GM10266 (cell line): Measurements from ENCODE around the gene SLFN14.
"Not testable (repeated sequence)": the region's sequence is repeated elsewhere in the genome, so short reads cannot be mapped to it uniquely, and the experiment has no call there.

Experiments used
- DNase-seq: peaks from one replicate; pipeline ENCODE4 v3.0.0; 2012; ENCODE audit errors: extremely low spot score
- TF ChIP-seq, protein P1 (sequence below): IDR thresholded peaks from 2 replicates; pipeline ENCODE4 v1.5.1; 2012; ENCODE audit warnings: mild to moderate bottlenecking, low read depth; ENCODE audit not compliant: control insufficient read depth, insufficient read depth; ENCODE audit errors: missing control alignments

The SLFN14 gene

DNA sequence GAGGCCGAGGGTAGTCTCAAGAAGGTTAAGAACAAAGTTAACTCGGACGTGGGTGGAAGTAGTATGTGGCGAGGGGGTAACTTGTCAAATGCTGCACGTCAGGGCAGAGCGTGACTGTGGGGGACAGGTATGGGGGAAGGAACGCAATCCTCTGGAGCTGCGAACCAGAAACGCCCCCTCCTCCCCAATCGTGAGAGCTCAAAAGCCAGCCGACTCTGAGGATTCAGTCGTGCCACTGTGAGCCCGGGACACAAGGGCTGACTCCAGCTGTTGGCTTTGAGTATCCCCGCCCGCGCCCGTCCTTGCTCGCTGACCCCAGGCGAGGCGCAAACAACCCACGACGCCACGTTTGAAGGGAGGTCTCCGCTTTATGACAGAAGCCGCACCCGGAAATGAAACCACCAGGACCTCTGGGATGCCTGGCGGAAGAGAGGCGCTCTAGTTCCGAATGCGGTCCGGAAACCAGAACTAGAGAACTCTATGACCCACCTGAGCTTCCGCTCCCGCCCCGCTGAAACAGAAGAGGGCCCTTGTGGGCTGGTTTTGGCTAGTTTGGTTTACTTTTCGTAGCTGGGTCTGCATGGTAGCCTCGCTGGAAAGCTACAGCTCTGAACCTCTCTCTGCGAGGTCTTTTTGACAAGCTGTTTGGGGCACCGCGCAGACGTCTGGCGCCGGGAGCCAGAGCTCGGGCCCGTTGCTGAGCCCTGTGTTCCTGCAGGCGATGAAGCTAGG is 17.7 kb upstream of the SLFN14 start, which contains the start of gene PEX12:
Gene PEX12, minus strand, starts transcription at position 375 of the 732 bp plus-strand sequence. CDS start 550 bp downstream, outside the sequence.
- peak; percentile 73 for DNase-seq
- TF ChIP-seq, protein P1, sequence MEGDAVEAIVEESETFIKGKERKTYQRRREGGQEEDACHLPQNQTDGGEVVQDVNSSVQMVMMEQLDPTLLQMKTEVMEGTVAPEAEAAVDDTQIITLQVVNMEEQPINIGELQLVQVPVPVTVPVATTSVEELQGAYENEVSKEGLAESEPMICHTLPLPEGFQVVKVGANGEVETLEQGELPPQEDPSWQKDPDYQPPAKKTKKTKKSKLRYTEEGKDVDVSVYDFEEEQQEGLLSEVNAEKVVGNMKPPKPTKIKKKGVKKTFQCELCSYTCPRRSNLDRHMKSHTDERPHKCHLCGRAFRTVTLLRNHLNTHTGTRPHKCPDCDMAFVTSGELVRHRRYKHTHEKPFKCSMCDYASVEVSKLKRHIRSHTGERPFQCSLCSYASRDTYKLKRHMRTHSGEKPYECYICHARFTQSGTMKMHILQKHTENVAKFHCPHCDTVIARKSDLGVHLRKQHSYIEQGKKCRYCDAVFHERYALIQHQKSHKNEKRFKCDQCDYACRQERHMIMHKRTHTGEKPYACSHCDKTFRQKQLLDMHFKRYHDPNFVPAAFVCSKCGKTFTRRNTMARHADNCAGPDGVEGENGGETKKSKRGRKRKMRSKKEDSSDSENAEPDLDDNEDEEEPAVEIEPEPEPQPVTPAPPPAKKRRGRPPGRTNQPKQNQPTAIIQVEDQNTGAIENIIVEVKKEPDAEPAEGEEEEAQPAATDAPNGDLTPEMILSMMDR, result no peak

DNA sequence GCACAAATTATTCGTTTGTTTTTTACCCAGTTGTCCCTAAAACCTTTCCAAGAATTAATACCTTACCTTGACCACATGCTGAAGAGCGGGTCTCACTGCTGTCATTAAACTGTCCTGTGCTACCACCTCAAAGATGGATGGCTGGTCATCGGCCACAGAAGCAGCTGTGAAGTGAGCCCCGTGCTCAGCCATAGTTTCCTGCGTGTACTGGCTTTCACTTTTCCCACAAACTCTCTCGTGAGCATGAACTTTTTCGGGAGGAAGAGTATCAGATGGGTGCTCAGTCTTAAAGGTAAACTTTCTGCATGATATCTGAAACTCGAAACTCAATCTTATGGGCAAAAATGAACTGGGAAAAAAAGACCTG is 17.2 kb upstream of the SLFN14 start:
- DNase-seq, result no peak
- TF ChIP-seq, protein P1, result no peak

DNA sequence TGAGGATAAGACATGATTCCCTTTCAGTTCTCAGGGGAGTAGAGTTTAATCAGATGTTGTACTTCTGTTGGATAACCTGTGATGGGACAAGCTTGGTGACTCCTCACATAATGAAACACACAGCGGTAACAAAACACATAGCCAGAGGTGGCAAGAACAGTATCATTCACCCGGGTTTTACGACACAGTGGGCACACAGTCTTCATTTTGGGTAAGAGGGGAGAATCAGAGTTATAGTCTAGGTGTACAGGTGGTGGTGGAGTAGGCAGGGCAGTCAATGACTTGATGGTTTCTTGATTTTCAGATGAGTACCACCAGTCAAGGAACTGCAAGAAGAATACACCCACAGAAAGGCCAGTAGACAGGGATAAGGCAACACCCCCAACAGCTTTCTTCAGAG is 15.1 kb upstream of the SLFN14 start:
- TF ChIP-seq, protein P1, result no peak
- DNase-seq, result no peak

DNA sequence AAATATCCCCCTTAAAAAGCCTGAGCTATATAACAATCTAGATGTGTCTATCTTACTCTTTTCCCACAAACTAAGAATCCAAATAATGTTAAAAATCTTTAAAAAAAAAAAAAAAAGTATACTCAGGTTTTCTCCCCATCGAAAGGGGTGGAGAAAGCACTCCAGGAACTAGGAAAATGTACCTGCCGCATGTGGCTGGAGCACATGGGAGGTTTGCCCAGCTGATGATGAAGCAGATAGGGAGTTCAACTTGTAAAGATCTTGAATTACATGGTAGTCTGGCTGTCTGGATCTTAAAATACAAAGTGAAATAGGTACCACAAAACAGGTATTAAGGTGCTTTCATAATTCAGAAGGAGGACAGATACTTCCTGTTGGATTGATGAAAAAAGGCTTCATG is 8.8 kb upstream of the SLFN14 start:
- DNase-seq, result no peak
- TF ChIP-seq, protein P1, result no peak

DNA sequence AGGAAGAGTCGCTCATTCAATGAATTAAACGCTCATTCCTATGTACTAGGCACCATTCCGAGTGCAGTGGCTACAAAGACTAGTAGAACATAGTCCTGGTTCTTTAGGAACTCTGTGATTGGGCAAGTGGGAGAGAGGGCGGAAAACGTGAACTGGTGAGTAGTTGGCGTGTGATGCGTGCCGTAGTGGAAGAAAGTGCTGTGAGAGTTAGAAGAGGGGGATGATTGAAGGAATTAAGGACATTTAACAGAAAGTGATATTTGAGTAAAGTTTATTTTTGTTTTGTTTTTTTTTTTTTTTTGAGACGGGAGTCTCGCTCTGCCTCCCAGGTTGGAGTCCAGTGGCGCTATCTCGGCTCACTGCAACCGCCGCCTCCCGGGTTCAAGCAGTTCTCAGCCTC is 7.9 kb upstream of the SLFN14 start:
- TF ChIP-seq, protein P1, result no peak
- DNase-seq, result no peak

DNA sequence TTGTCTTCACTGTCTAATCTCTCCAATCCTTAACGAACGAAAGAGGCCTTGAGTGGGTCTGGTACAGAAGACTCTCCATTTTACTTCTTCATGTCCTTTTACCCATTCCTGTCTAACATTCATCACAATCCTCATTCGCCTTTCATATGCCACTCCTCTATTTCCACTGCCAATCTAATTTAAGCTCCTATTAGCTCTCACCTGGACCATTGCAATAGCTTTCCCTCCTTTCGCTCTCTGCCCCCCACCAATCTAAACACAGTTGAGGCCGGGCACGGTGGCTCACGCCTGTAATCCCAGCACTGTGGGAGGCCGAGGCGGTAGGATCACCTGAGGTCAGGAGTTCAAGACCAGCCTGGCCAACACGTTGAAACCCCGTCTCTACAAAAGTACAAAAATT is 6.3 kb upstream of the SLFN14 start:
- TF ChIP-seq, protein P1, result no peak
- DNase-seq, result no peak

DNA sequence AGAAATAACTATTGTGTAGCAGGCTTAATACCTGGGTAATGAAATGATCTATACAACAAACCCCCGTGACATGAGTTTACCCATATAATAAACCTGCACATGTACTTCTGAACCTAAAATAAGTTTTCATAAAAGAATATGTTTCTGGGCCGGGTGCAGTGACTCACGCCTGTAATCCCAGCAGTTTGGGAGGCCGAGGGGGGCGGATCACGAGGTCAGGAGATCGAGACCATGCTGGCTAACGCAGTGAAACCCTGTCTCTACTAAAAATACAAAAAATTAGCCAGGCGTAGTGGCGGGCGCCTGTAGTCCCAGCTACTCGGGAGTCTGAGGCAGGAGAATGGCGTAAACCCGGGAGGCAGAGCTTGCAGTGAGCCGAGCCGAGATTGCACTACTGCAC is 2.6 kb upstream of the SLFN14 start:
- DNase-seq, result not testable (repeated sequence)

DNA sequence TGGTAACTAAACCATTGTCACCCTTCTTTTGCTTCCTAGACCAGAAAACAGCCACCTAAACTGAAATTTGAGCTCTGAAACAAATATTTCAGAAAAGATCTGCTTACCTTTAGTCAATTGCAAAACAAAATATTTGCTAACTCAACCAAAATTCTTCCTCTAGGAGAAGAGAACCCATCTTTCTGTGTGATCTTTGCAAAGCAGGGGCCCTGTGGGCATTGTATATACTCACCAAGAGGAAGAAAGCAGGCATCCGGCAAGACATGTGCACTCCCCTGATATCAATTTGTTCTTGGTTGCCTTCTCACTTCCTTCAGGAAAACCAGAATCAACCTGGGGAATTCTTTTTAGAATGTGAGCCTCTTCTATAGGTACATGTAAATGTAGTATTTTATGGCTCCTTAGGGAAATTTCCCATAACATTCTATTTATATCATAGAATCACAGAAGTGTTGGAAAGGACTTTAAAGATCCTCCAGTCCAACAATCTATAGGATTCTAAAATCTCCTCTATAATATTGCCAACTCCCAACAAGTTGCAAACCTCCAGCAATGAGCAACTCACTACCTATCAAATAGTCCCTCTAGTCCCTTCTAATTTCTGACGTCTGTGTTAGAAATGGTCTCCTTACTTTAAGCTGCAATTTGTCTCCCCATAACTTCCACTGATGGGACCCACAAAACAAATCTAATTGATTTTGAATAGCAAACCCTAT is 966 bp downstream of the SLFN14 start:
- no peak for DNase-seq
- TF ChIP-seq, protein P1, result no peak
